Embryonic facial prominence (tissue), 1 donor: ENCODE data around the gene FN1.
"Not testable (repeated sequence)": the region's sequence is repeated elsewhere in the genome, so short reads cannot be mapped to it uniquely, and the experiment has no call there.

ENCODE experiments used
- DNase-seq: peaks from one replicate; pipeline ENCODE4 v3.0.0-alpha.2; 2016; ENCODE audit errors: extremely low spot score

The FN1 gene

GRCh38 chr2:215338883-215339679 lies 96.8 kb downstream of the FN1 start:
- no peak for DNase-seq

DNA sequence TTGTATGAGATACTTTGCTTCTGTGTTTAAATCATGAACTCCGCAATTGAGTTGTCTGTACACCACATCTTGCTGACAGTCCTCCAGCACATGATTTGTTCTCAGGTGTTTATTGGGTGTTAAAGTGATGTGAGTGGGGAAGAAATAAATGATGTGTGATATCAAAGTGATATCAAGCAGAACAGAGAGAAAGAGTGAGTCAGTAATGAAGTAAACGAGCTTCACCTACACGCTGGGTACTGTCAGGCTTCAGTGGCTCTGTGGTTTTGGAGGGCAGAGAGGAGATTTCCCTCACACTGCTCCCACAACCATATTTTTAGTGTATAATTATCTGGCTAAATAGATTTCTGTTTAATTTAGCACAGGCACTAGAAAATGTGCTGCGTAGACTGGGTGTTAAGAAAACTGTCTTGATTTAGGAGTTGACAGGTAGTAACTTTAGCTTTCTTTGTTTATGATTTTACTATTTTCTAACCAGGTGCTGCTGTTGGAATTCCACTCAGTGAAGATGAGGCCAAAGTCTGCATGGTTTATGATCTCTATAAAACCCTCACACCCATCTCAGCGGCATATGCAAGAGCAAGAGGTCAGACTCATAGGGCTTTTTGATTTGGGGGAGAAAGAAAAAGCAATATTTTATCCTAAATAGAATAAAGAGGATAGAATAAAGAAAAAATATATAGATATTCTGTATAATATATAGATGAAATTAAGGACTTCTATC lies 102.8 kb downstream of the FN1 start:
- no peak for DNase-seq

DNA sequence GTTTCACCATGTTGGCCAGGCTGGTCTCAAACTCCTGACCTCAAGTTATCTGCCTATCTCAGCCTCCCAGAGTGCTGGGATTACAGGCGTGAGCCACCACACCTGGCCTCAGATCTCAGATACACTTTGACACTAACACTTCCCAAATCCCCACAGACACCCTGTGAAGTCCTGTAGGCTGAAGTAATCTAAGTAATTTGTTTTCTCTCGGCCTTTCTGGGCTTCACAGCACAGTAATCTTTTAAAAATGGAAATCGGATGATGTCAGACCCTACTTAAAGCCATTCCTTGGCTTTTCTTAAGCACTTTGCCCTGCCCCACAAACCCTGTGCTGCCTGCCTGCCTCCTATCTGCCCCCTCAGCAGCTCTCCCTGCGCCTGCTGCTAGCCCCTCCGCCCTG lies 107.8 kb downstream of the FN1 start:
- DNase-seq: no peak

GRCh38 chr2:215324811-215325210 lies 111.1 kb downstream of the FN1 start:
- no peak for DNase-seq

DNA sequence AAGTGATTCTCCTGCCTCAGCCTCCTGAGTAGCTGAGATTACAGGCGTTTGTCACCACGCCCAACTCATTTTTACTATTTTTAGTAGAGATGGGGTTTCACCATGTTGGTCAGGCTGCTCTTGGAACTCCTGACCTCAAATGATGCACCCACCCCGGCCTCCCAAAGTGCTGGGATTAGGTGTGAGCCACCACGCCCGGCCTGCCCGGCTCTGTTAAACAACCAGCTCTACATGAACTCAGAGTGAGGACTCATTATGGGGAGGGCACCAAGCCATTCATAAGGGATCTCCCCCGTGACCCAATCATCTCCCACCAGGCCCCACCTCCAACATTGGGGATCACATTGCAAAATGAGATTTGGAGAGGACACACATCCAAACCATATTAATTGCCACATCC lies 115.2 kb downstream of the FN1 start:
- no peak for DNase-seq

DNA sequence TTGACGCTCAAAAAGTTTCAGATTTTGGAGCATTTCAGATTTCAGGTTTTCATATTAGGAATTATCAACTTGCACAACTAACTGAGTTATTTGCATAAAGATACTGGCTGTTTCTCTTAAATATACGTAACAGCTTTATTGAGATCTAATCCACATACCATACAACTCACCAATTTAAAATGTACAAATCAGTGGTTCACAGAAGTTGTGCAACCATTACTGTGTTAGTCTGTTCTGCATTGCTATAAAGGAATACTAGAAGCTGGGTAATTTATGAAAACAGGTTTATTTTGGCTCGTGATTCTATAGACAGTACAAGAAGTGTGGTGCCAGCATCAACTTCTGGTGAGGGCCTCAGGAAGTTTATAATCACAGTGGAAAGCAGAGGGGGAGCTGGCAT lies 115.8 kb downstream of the FN1 start:
- no peak for DNase-seq

DNA sequence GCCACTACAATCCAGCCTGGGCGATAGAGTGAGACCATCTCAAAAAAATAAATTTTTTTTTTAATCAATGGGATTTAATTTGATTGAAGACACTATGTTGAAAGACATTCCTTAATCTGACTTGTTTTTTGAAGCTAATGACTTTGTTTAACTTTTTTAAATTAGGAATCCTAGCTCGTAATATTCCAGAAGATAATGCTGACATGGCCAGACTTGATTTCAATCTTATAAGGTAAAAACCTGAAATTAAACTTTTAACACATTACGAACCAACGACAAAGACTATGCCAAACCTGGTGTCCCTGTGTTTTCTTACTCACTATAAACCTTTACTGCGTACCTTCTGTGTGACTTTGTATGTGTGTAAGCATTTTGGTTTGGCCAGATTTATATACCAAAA lies 116.4 kb downstream of the FN1 start:
- no peak for DNase-seq

GRCh38 chr2:215316336-215316735 lies 119.5 kb downstream of the FN1 start:
- DNase-seq: no peak

DNA sequence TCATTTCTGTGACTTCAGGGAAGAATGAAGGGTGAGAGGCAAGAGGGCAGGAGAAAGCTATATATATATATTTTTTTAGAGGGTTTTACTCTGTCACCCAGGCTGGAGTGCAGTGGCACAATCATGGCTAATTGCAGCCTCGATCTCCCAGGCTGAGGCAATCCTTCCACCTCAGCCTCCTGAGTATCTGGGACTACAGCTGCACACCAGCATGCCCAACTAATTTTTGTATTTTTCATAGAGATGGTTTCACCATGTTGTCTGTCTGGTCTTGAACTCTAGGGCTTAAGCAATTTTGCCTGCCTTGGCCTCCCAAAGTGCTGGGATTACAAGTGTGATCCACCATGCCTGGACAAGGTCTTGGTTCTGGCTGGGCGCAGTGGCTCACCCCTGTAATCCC lies 120.6 kb downstream of the FN1 start:
- DNase-seq: no peak

DNA sequence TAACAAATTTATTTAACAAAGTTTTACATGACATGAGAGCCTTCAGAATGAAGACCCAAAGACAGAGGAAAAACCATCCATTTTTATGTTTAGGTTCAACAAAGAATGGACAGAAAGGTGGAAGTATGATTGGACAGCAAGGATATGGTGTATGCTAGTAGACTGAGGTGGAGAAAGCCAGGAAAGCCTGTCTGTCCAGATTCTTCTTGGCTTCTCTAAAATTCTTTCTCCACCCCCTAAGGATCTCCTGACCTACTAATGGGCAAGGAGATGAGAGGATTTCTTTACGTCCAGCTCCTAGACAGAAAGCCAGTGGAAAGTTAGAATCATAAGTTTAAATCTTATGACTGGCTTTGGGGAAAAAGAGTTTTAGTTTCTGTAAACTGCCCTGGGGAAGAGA lies 121.0 kb downstream of the FN1 start:
- DNase-seq: no peak

GRCh38 chr2:215313255-215313613 lies 122.6 kb downstream of the FN1 start:
- no peak for DNase-seq

- peak; percentile 53 for DNase-seq
Measured at GRCh38 chr2:215311625-215312396, 124.1 kb downstream of the FN1 start, which contains the start of gene ATIC. TSS of gene ATIC (plus strand) at chr2:215312059. CDS start at chr2:215312143, 84 bp downstream.

- not testable (repeated sequence) for DNase-seq
Measured at GRCh38 chr2:215311259-215311624, 124.6 kb downstream of the FN1 start.
